H9 (cell line): Measurements from ENCODE around the gene REEP3. TPM values are rescaled to one million over a fixed set of nuclear protein-coding genes. Genes with fewer than 3 reads are reported as not detected.

Source experiments
- DNase-seq: peaks from one replicate; pipeline ENCODE4 v3.0.0-alpha.2; 2017
- H2AFZ ChIP-seq: one replicate; pipeline ENCODE4 v1.6.1; 2013; ENCODE audit warnings: mild to moderate bottlenecking, low read length, control low read depth, moderate library complexity
- H2AK5ac ChIP-seq: 2 replicates; pipeline ENCODE4 v1.6.1; 2013; ENCODE audit warnings: low read length, control low read depth, mixed read lengths; ENCODE audit not compliant: insufficient read length
- H2BK120ac ChIP-seq: one replicate; pipeline ENCODE4 v1.6.1; 2013; ENCODE audit warnings: low read depth, mild to moderate bottlenecking, low read length, control low read depth, inconsistent platforms; ENCODE audit not compliant: poor library complexity, severe bottlenecking
- H2BK12ac ChIP-seq: 2 replicates; pipeline ENCODE4 v1.6.1; 2013; ENCODE audit warnings: low read length, control low read depth, mixed read lengths, low read depth; ENCODE audit not compliant: insufficient read length
- H2BK15ac ChIP-seq: 2 replicates; pipeline ENCODE4 v1.6.1; 2013; ENCODE audit warnings: low read depth, low read length, control low read depth
- H2BK20ac ChIP-seq: one replicate; pipeline ENCODE4 v1.6.1; 2013; ENCODE audit warnings: low read depth, mild to moderate bottlenecking, low read length, control low read depth, inconsistent platforms; ENCODE audit not compliant: poor library complexity, severe bottlenecking
- H2BK5ac ChIP-seq: 2 replicates; pipeline ENCODE4 v1.6.1; 2013; ENCODE audit warnings: low read length, control low read depth, mixed read lengths; ENCODE audit not compliant: insufficient read length
- H3K14ac ChIP-seq: 2 replicates; pipeline ENCODE4 v1.6.1; 2013; ENCODE audit warnings: low read length, control low read depth; ENCODE audit not compliant: insufficient read depth
- H3K18ac ChIP-seq: 2 replicates; pipeline ENCODE4 v1.6.1; 2013; ENCODE audit warnings: low read depth, mild to moderate bottlenecking, mixed read lengths, low read length, control low read depth; ENCODE audit not compliant: insufficient read length
- H3K23ac ChIP-seq: 2 replicates; pipeline ENCODE4 v1.6.1; 2013; ENCODE audit warnings: low read length, control low read depth, mixed read lengths, low read depth; ENCODE audit not compliant: insufficient read length
- H3K23me2 ChIP-seq: 2 replicates; pipeline ENCODE4 v1.6.1; 2013; ENCODE audit warnings: low read depth, mild to moderate bottlenecking, mixed read lengths, low read length, control low read depth; ENCODE audit not compliant: insufficient read length, poor library complexity, severe bottlenecking
- H3K27ac ChIP-seq: 2 replicates; pipeline ENCODE4 v1.5.1; 2013; ENCODE audit warnings: low read length, control low read depth, mixed read lengths, low read depth; ENCODE audit not compliant: insufficient read length
- H3K27me3 ChIP-seq: 2 replicates; pipeline ENCODE4 v1.6.1; 2013; ENCODE audit warnings: low read length, control low read depth, inconsistent platforms; ENCODE audit not compliant: insufficient read depth
- H3K4ac ChIP-seq: 2 replicates; pipeline ENCODE4 v1.6.1; 2013; ENCODE audit warnings: low read depth, mild to moderate bottlenecking, control low read depth, inconsistent platforms, low read length, moderate library complexity
- H3K4me1 ChIP-seq: 2 replicates; pipeline ENCODE4 v1.6.1; 2013; ENCODE audit warnings: low read length, control low read depth, inconsistent platforms; ENCODE audit not compliant: insufficient read depth
- H3K4me2 ChIP-seq: 2 replicates; pipeline ENCODE4 v1.6.1; 2013; ENCODE audit warnings: low read length, control low read depth, mixed read lengths; ENCODE audit not compliant: insufficient read length, insufficient read depth
- H3K56ac ChIP-seq: 2 replicates; pipeline ENCODE4 v1.6.1; 2013; ENCODE audit warnings: low read depth, mild to moderate bottlenecking, mixed read lengths, low read length, control low read depth; ENCODE audit not compliant: insufficient read length
- H3K79me1 ChIP-seq: 2 replicates; pipeline ENCODE4 v1.6.1; 2013; ENCODE audit warnings: low read depth, mild to moderate bottlenecking, moderate library complexity, low read length, control low read depth, inconsistent platforms; ENCODE audit not compliant: insufficient read depth, poor library complexity, severe bottlenecking
- H3K79me2 ChIP-seq: 2 replicates; pipeline ENCODE4 v1.6.1; 2013; ENCODE audit warnings: low read length, control low read depth, inconsistent platforms; ENCODE audit not compliant: insufficient read depth
- H3K9ac ChIP-seq: 2 replicates; pipeline ENCODE4 v1.6.1; 2013; ENCODE audit warnings: low read length, control low read depth, mixed read lengths; ENCODE audit not compliant: insufficient read length; ENCODE audit errors: extremely low read depth
- H3K9me3 ChIP-seq: one replicate; pipeline ENCODE4 v1.6.1; 2013; ENCODE audit warnings: low read depth, low read length, inconsistent platforms; ENCODE audit not compliant: control insufficient read depth
- H3T11ph ChIP-seq: one replicate; pipeline ENCODE4 v1.6.1; 2013; ENCODE audit warnings: mild to moderate bottlenecking, low read length, control low read depth, inconsistent platforms
- H4K20me1 ChIP-seq: one replicate; pipeline ENCODE4 v1.6.1; 2013; ENCODE audit not compliant: control insufficient read depth, insufficient read length, insufficient read depth
- H4K5ac ChIP-seq: 2 replicates; pipeline ENCODE4 v1.6.1; 2013; ENCODE audit warnings: low read depth, mild to moderate bottlenecking, mixed read lengths, low read length, control low read depth; ENCODE audit not compliant: insufficient read length
- H4K8ac ChIP-seq: replicated peaks from 2 replicates; pipeline ENCODE4 v1.6.1; 2013; ENCODE audit warnings: low read length, control low read depth, mixed read lengths, low read depth; ENCODE audit not compliant: insufficient read length
- H4K91ac ChIP-seq: 2 replicates; pipeline ENCODE4 v1.6.1; 2013; ENCODE audit warnings: low read depth, mild to moderate bottlenecking, moderate library complexity, mixed read lengths, low read length, control low read depth; ENCODE audit not compliant: insufficient read length
- H3K27ac Mint-ChIP-seq, 3 experiments: 2 replicates in 2 of 3; 3 replicates in 1 of 3; pipeline ENCODE4 v1.8.0; 2020 to 2021; ENCODE audit warnings: mixed read lengths in 3 of 3, mild to moderate bottlenecking in 1 of 3, moderate library complexity in 1 of 3
- H3K27me3 Mint-ChIP-seq: 2 replicates; pipeline ENCODE4 v1.8.0; 2021; ENCODE audit warnings: low read depth, mild to moderate bottlenecking, moderate library complexity, mixed read lengths
- H3K36me3 Mint-ChIP-seq, 3 experiments: 2 replicates in 2 of 3; 3 replicates in 1 of 3; pipeline ENCODE4 v1.8.0; 2020 to 2021; ENCODE audit warnings: low read depth in 3 of 3, mixed read lengths in 3 of 3; ENCODE audit not compliant: insufficient read depth in 1 of 3
- H3K4me1 Mint-ChIP-seq, 2 experiments: 2 replicates each; pipeline ENCODE4 v1.8.0; 2020; ENCODE audit warnings: mixed read lengths in 2 of 2
- H3K4me3 Mint-ChIP-seq, 2 experiments: 2 replicates in 1 of 2; 3 replicates in 1 of 2; pipeline ENCODE4 v1.8.0; 2020 to 2021; ENCODE audit warnings: mild to moderate bottlenecking in 2 of 2, mixed read lengths in 2 of 2, moderate library complexity in 1 of 2
- H3K9me3 Mint-ChIP-seq, 2 experiments: 2 replicates in 1 of 2; 3 replicates in 1 of 2; pipeline ENCODE4 v1.8.0; 2020; ENCODE audit warnings: mild to moderate bottlenecking in 2 of 2, mixed read lengths in 2 of 2, moderate library complexity in 1 of 2
- WGBS: extraction: QIAGEN DNeasy Blood & Tissue Kit; methylation state at CpG from one replicate; pipeline ENCODE4 v1.1.7; 2013; ENCODE audit warnings: missing lambda C conversion rate, low lambda C conversion rate, mixed read lengths; ENCODE audit not compliant: insufficient read length; ENCODE audit errors: extremely low coverage; 5-methylcytosine and 5-hydroxymethylcytosine counted together
- total RNA-seq: library from RNA; stranded (reverse); gene quantifications from 2 replicates; pipeline ENCODE4 v1.2.1, GENCODE V29; 2021
- TF ChIP-seq, protein P1 (sequence below): fragments of 200-600 bp; sonication (generic); conservative IDR thresholded peaks from 3 replicates; pipeline ENCODE4 v1.8.0; 2021; ENCODE audit warnings: antibody characterized with exemption, mild to moderate bottlenecking

Gene REEP3
- total RNA-seq, 1 experiment from 2014 or later = 21.4 TPM

DNA sequence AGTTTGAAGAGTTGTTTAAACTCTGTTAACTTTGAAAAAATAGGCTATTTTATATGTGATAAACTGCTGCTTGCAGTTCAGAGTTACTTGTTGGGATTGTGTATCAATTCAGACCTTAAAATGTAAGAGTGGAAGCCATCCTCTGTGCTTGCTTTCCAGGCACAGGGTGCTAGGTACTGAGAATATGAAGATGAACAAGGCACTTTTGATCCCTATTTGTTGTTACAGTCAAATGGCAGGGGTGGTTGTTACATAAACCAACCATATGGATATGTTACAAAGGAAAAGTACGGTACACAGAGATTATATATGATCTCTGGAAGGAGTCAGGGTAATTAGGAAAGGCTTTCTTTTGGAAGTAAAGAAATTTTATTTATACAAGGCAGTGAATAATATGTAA lies 63.8 kb downstream of the REEP3 start:
- TF ChIP-seq, protein P1, sequence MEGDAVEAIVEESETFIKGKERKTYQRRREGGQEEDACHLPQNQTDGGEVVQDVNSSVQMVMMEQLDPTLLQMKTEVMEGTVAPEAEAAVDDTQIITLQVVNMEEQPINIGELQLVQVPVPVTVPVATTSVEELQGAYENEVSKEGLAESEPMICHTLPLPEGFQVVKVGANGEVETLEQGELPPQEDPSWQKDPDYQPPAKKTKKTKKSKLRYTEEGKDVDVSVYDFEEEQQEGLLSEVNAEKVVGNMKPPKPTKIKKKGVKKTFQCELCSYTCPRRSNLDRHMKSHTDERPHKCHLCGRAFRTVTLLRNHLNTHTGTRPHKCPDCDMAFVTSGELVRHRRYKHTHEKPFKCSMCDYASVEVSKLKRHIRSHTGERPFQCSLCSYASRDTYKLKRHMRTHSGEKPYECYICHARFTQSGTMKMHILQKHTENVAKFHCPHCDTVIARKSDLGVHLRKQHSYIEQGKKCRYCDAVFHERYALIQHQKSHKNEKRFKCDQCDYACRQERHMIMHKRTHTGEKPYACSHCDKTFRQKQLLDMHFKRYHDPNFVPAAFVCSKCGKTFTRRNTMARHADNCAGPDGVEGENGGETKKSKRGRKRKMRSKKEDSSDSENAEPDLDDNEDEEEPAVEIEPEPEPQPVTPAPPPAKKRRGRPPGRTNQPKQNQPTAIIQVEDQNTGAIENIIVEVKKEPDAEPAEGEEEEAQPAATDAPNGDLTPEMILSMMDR = no peak
- Histone ChIP-seq H2AK5ac (no peak overlapping the region), H2BK5ac (no peak overlapping the region), H3K27ac (no peak overlapping the region), H2BK12ac (no peak overlapping the region), H3K23me2 (no peaks in the 10 kb centered on the region), H3K56ac (no peak overlapping the region), H4K20me1 (no peaks in the 10 kb centered on the region), H3K79me1 (no peaks in the 10 kb centered on the region), H3K79me2 (peaks cover 2% of the 10 kb centered on the region; the same call in 1 of the 2 replicates), H2BK120ac (no peak overlapping the region), H4K91ac (no peak overlapping the region), H2BK15ac (no peak overlapping the region), H2BK20ac (no peak overlapping the region), H4K5ac (no peak overlapping the region), H3T11ph (no peak overlapping the region), H2AFZ (no peak overlapping the region), H3K9me3 (no peaks in the 10 kb centered on the region), H3K4me1 (peaks cover 2% of the 10 kb centered on the region; the same call in 1 of the 2 replicates), H3K18ac (no peak overlapping the region), H3K9ac (no peak overlapping the region), H3K23ac (no peak overlapping the region), H3K4me2 (no peak overlapping the region), H3K27me3 (no peaks in the 10 kb centered on the region), H3K14ac (no peak overlapping the region), H3K4ac (no peak overlapping the region), H4K8ac (no peak overlapping the region)
- Mint-ChIP-seq H3K27ac (no peak overlapping the region), H3K27me3 (no peaks in the 10 kb centered on the region), H3K4me3 (no peak overlapping the region), H3K36me3 (no peaks in the 10 kb centered on the region; a peak in 2 of 7 replicates), H3K4me1 (peaks cover 0 to 8% of the 10 kb centered on the region in 2 experiments; a peak in 2 of 4 replicates), H3K9me3 (no peaks in the 10 kb centered on the region)
- DNase-seq = no peak
- no CpG with 5 or more reads among the region's 1 CpG for WGBS
